Astrocyte of the spinal cord (primary cell): Measurements from ENCODE around the gene KLHL30.

Source experiments
- DNase-seq: peaks from one replicate; pipeline ENCODE4 v3.0.0; 2011; ENCODE audit warnings: low read depth, low spot score
- H3K4me3 ChIP-seq: 2 replicates; pipeline ENCODE4 v1.5.1; 2011; ENCODE audit warnings: low read depth, mild to moderate bottlenecking, low read length, moderate library complexity
- in situ Hi-C: cut with HindIII; loops from 2 replicates; pipeline ENCODE4 v1.10.0; 2017; ENCODE audit warnings: low sequenced_read_pairs
- TF ChIP-seq, protein P1 (sequence below): IDR thresholded peaks from 2 replicates; pipeline ENCODE4 v1.5.1; 2012; ENCODE audit warnings: low read depth, mild to moderate bottlenecking, low read length, inconsistent platforms

Gene KLHL30

DNA sequence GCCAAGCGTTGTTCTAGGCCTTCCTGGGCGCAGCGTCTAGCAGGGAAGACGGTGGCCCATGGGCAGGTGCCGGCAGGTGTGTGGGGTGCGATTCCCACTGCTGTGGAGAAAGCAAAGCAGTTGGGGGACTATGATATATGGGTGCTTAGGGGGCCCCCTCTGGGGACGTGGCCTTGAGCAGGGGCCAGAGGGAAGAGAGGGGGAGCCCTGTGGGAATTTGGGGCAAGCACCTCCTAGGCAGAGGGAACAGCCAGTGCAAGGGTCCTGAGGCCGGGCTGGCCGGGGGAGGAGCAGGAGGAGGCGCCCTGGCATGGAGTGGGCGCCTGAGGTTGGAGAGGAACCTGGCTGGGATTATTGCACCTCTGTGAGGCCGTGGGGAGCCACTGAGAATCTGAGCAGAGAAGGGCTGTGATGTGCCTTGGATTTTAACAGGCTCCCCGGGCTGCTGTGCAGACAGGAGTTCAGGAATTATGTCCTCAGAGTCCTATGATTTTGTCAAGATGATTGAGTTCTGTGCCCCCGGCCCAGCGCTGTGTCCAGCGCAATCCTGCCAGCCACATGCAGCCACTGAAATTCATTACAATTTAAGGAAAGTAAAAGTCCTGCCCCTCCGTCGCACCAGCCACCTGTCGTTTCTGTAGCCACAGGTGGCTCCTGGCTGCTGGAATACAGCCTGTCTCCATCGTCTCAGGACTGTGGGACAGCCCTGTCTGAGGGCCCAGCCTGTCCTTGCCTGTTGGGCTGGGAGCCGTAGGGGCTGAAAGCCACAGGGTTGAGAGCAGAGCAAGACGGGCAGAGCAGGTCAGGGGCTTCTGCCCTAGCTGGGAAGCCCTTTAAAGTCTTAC is 9.1 kb upstream of the KLHL30 start:
- in situ Hi-C loops, result no loop called here
- DNase-seq, result no peak
- H3K4me3 ChIP-seq, result no peak overlapping the region
- TF ChIP-seq, protein P1, sequence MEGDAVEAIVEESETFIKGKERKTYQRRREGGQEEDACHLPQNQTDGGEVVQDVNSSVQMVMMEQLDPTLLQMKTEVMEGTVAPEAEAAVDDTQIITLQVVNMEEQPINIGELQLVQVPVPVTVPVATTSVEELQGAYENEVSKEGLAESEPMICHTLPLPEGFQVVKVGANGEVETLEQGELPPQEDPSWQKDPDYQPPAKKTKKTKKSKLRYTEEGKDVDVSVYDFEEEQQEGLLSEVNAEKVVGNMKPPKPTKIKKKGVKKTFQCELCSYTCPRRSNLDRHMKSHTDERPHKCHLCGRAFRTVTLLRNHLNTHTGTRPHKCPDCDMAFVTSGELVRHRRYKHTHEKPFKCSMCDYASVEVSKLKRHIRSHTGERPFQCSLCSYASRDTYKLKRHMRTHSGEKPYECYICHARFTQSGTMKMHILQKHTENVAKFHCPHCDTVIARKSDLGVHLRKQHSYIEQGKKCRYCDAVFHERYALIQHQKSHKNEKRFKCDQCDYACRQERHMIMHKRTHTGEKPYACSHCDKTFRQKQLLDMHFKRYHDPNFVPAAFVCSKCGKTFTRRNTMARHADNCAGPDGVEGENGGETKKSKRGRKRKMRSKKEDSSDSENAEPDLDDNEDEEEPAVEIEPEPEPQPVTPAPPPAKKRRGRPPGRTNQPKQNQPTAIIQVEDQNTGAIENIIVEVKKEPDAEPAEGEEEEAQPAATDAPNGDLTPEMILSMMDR, result no peak

DNA sequence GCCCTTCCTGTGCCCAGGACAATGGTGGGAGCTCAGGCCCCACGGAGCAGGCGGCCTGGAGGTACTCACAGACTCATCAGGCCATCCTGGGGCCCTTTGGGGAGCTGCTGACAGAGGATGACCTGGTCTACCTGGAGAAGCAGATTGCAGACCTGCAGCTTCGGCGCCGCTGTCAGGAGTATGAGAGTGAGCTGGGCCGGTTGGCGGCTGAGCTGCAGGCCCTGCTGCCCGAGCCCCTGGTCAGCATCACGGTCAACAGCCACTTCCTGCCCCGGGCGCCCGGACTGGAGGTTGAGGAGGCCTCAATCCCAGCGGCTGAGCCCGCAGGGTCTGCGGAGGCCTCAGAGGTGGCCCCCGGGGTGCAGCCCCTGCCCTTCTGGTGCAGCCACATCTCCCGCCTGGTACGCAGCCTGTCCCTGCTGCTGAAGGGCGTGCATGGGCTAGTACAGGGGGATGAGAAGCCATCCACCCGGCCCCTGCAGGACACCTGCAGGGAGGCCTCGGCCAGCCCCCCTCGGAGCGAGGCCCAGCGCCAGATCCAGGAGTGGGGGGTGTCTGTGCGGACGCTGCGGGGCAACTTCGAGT is 8.3 kb upstream of the KLHL30 start:
- no peak overlapping the region for H3K4me3 ChIP-seq
- in situ Hi-C loops, result no loop called here
- no peak for DNase-seq
- TF ChIP-seq, protein P1, result no peak

DNA sequence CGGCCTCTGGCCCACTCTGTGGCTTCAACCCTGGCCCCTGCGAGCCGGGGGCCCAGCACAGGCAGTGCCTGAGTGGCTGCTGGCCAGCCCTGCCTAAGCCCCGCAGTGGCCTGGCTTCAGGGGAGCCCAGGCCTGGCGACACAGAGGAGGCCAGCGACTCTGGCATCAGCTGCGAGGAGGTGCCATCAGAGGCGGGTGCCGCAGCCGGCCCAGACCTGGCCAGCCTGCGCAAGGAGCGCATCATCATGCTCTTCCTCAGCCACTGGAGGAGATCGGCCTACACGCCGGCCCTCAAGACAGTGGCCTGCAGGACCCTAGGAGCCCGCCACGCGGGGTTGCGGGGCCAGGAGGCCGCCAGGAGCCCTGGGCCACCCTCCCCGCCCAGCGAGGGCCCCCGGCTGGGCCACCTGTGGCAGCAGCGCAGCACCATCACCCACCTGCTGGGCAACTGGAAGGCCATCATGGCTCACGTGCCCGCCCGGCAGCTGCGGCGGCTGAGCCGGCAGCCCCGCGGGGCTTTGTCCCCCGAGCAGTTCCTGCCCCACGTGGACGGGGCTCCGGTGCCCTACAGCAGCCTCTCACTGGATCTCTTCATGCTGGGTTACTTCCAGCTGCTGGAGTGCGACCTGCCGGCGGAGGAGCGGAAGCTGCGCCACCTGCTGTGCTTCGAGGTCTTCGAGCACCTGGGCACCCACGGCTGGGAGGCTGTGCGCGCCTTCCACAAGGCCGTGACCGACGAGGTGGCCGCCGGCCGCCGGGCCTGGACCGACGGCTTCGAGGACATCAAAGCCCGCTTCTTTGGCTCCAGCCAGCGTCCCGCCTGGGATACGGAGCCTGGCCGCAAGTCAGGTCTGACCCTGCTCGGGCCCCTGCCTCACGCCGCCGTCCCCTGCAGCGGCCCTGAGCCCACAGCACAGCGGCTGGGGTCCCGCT is 7.5 kb upstream of the KLHL30 start:
- H3K4me3 ChIP-seq, result no peak overlapping the region
- TF ChIP-seq, protein P1, result no peak
- in situ Hi-C loops, result no loop called here
- DNase-seq, result no peak

DNA sequence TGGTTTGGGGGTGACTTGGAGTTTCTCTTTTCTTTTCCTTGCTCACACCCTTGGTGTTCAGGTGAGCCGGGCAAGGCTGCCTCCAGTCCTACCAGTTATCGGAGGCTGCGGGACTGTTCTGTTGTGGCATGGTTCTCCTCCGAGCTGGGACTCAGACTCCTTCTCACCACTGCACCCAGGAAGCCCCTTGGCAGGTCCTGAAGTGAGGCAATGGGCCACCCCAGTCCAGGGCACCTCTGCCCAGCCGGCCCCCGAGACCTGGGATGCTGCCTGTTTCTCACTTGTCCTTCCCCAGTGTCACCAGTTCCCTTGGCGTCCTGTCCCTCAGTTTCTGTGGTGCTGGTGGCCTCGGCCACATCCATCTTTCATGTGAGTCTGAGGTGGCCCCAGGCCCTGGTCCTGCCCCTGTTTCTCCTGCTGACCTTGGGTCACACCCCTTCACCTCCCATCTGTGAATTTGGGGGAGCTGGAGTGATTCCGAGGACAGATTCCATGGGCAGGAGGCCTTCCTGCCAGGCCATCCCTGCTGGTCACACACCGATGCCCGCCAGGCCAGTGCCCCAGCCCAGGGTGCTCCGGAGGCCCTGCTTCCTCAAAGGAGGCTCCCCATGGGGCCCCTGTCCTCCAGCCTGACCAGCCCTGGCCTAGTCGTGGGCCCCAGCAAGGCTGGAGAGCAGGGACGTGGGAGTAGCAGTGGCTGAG is 6.6 kb upstream of the KLHL30 start:
- DNase-seq, result no peak
- TF ChIP-seq, protein P1, result no peak
- H3K4me3 ChIP-seq, result no peak overlapping the region
- in situ Hi-C loops, result no loop called here

DNA sequence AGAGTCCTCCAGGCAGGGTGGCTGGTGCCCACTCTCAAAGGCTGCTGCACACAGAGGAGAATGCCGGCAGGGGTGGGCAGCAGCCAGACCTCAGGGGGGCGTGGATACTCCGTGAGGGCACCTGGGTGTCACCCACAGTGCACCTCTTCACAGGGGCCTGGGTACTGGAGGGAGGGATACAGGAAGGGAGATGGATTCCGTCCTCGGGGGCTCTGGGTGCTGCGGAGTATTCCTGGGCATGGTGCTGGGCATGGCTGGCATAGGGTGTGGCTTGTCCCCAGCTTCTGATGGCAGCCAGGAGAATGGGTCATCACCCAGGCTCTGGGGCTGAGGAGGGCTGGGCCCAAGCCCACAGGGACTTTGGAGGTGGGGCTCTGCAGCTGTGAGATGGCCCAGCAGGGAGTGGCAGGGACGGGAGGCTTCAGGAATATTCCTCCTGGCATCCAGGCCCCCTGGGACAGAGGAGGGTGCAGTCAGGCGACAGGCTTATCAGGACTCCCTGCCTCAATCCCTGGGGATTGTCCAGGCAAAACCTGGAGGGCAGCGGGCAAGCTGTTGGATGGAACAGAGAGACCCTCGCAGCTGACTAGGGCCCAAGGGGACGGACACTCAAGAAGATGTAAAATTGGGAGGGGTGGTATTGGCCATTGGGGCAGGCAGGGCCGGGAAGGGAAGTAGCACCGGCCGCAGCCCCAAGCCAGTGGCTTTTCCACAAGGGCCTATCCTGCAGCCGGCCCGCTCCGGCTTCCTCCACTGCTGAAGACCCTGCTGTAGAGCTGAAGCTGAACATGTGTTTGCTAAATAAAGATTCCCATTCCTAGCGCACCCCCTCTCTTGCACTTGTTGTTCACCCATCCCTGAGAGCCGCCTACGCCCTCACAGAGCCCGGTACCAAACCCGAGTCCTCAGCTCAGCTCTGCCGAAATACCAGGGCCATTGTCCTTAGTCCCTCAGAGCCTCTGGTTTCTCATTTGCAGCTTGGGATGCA is 5.7 kb upstream of the KLHL30 start:
- TF ChIP-seq, protein P1, result no peak
- H3K4me3 ChIP-seq, result no peak overlapping the region
- no peak for DNase-seq
- in situ Hi-C loops, result no loop called here
